ENCODE data around the gene ASPA. TPM values are rescaled to one million over a fixed set of nuclear protein-coding genes. Genes with fewer than 3 reads are reported as not detected.

ASPA gene
- total and polyA plus RNA-seq, 2 donors (not counting 3 experiments of a cell fraction or from before 2014, with no cell fraction given): 0.01 TPM; not detected in 1

DNA sequence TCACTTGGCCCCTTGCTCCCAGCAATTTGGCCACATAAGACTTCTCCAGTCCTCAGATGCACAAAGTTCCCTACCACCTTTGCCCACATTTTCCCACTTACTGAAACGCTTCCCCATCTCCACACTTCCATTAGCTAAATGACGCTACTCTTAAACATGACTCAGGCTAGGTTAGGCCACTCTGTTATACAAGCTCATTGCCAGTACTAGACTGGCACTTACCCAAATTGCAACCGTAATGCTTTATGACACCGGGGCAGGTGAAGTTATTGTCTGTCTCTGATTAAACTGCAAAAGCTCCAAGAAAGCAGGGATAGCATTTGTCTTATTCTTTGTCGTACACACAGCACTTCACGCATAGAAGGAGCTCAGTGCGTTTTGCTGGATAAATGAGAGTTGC is 29.2 kb downstream of the ASPA start:
- no peaks in the 10 kb centered on the region for H3K27me3 ChIP-seq (ENCODE audit: control insufficient read depth in 2 of 2, insufficient read depth in 2 of 2, low read length in 2 of 2)
- no peaks in the 10 kb centered on the region for H3K9me3 ChIP-seq (replicated peaks; ENCODE audit: control insufficient read depth, insufficient read depth, low read length)
- H3K9ac ChIP-seq (replicated peaks; ENCODE audit: extremely low read depth, insufficient read depth, low read length): no peak overlapping the region
- no peaks in the 10 kb centered on the region for H3K79me2 ChIP-seq (ENCODE audit: control insufficient read depth, insufficient read depth, low read length)
- H4K20me1 ChIP-seq (replicated peaks; ENCODE audit: control insufficient read depth, extremely low read depth, insufficient read depth, low read length): no peaks in the 10 kb centered on the region
- FAIRE-seq (no peak), DNase-seq (ENCODE audit: low read depth, low spot score) (no peak)
- no peak overlapping the region for H2AFZ ChIP-seq (ENCODE audit: low read depth, low read length)
- H3K4me3 ChIP-seq (replicated peaks in 1 of 3; ENCODE audit: insufficient read depth in 1 of 3, low read depth in 1 of 3, low read length in 3 of 3): no peak overlapping the region
- no peaks in the 10 kb centered on the region for H3K4me1 ChIP-seq (ENCODE audit: control insufficient read depth, extremely low read depth, insufficient read depth, low read length)
- dilution Hi-C loops (cut with MboI; ENCODE audit: extremely low pct_ligation_motif_present, low sequenced_read_pairs) (no loop called here), intact Hi-C loops (cut with micrococcal nuclease) (no loop called here)
- CTCF ChIA-PET: no interaction called here
- TF ChIP-seq GATA2 (IDR thresholded peaks at IDR 0.05; ENCODE audit: insufficient read depth, insufficient read length, low read depth, low read length): no peak
- TF ChIP-seq, protein P1, sequence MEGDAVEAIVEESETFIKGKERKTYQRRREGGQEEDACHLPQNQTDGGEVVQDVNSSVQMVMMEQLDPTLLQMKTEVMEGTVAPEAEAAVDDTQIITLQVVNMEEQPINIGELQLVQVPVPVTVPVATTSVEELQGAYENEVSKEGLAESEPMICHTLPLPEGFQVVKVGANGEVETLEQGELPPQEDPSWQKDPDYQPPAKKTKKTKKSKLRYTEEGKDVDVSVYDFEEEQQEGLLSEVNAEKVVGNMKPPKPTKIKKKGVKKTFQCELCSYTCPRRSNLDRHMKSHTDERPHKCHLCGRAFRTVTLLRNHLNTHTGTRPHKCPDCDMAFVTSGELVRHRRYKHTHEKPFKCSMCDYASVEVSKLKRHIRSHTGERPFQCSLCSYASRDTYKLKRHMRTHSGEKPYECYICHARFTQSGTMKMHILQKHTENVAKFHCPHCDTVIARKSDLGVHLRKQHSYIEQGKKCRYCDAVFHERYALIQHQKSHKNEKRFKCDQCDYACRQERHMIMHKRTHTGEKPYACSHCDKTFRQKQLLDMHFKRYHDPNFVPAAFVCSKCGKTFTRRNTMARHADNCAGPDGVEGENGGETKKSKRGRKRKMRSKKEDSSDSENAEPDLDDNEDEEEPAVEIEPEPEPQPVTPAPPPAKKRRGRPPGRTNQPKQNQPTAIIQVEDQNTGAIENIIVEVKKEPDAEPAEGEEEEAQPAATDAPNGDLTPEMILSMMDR (IDR thresholded peaks at IDR 0.05; ENCODE audit: extremely low read depth in 1 of 2, insufficient read depth in 1 of 2, low read depth in 1 of 2, low read length in 2 of 2): no peak
- TF ChIP-seq POLR2AphosphoS5 (IDR thresholded peaks at IDR 0.05; ENCODE audit: insufficient read depth, low read depth, low read length): no peak
- TF ChIP-seq EZH2 (IDR thresholded peaks at IDR 0.05; ENCODE audit: borderline replicate concordance, low read depth, low read length, severe bottlenecking): no peak
- TF ChIP-seq MYC (IDR thresholded peaks at IDR 0.05; ENCODE audit: low read depth, low read length): no peak
- no peak for TF ChIP-seq FOS (IDR thresholded peaks at IDR 0.05; ENCODE audit: borderline replicate concordance, insufficient read depth, low read length)
- TF ChIP-seq, protein P2, sequence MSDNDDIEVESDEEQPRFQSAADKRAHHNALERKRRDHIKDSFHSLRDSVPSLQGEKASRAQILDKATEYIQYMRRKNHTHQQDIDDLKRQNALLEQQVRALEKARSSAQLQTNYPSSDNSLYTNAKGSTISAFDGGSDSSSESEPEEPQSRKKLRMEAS (IDR thresholded peaks at IDR 0.05; ENCODE audit: insufficient read depth, insufficient read length): no peak
- TF ChIP-seq JUN (IDR thresholded peaks at IDR 0.05; ENCODE audit: borderline replicate concordance, insufficient read depth, insufficient read length, low read depth): no peak
- no peak for TF ChIP-seq POLR2A (IDR thresholded peaks at IDR 0.05; ENCODE audit: low read depth, low read length)
- no peak overlapping the region for H3K27ac ChIP-seq (ENCODE audit: insufficient read depth, low read depth, low read length)
- no peak overlapping the region for H3K4me2 ChIP-seq (ENCODE audit: insufficient read depth, low read length)
- H3K9me1 ChIP-seq (replicated peaks; ENCODE audit: control insufficient read depth, extremely low read depth, insufficient read depth, low read length): no peaks in the 10 kb centered on the region
- no peaks in the 10 kb centered on the region for H3K36me3 ChIP-seq (ENCODE audit: control insufficient read depth in 2 of 2, extremely low read depth in 1 of 2, insufficient read depth in 2 of 2, low read length in 2 of 2)
- POLR2A ChIA-PET: no interaction called here
- BruUV-seq (replicated peaks): no TSS peak

Measured in endothelial cell of umbilical vein (primary cell).